MCF 10A (cell line): ENCODE measurements around the gene TMSB15B. TPM values are rescaled to one million over a fixed set of nuclear protein-coding genes. Genes with fewer than 3 reads are reported as not detected.
"Not testable (repeated sequence)": the region's sequence is repeated elsewhere in the genome, so short reads cannot be mapped to it uniquely, and the experiment has no call there.

ENCODE experiments used
- BruUV-seq: library from RNA; stranded (reverse); fragments of 400-500 nt; replicated peaks from 2 replicates; lab custom pipeline; 2021; lab: Mats Ljungman, UMichigan
- CTCF ChIA-PET: fragments of 300-600 bp; sonication (Branson Sonifier 250); formaldehyde crosslinking; extraction: SDS; loops from one replicate; lab custom pipeline; 2021; ENCODE audit warnings: antibody characterized with exemption, inconsistent platforms; lab: Yijun Ruan, JAX
- POLR2A ChIA-PET: fragments of 300-600, 350-650 bp; sonication (Branson Sonifier 250); formaldehyde crosslinking; extraction: SDS; loops from one replicate; lab custom pipeline; 2020; ENCODE audit warnings: antibody characterized with exemption, inconsistent platforms; lab: Yijun Ruan, JAX
- DNase-seq: peaks from one replicate; pipeline ENCODE4 v3.0.0-alpha.2; 2018; ENCODE audit not compliant: unreplicated experiment
- H3K27ac Mint-ChIP-seq: one replicate; pipeline ENCODE4 v1.8.0; 2022; ENCODE audit warnings: mild to moderate bottlenecking, low read depth, mixed read lengths; ENCODE audit not compliant: unreplicated experiment
- H3K27me3 Mint-ChIP-seq: one replicate; pipeline ENCODE4 v1.8.0; 2022; ENCODE audit warnings: mixed read lengths; ENCODE audit not compliant: insufficient read depth, unreplicated experiment
- H3K36me3 Mint-ChIP-seq: one replicate; pipeline ENCODE4 v1.8.0; 2022; ENCODE audit warnings: mild to moderate bottlenecking, moderate library complexity, mixed read lengths; ENCODE audit not compliant: insufficient read depth, unreplicated experiment
- H3K4me1 Mint-ChIP-seq: one replicate; pipeline ENCODE4 v1.8.0; 2022; ENCODE audit warnings: mixed read lengths; ENCODE audit not compliant: insufficient read depth, unreplicated experiment
- H3K4me3 Mint-ChIP-seq: one replicate; pipeline ENCODE4 v1.8.0; 2022; ENCODE audit warnings: mild to moderate bottlenecking, moderate library complexity, mixed read lengths; ENCODE audit not compliant: unreplicated experiment
- H3K9me3 Mint-ChIP-seq: one replicate; pipeline ENCODE4 v1.8.0; 2022; ENCODE audit warnings: mixed read lengths; ENCODE audit not compliant: unreplicated experiment
- intact Hi-C: fragments of 100-400 bp; cut with micrococcal nuclease; formaldehyde crosslinking; loops from 2 replicates; pipeline ENCODE4 v1.14.1; 2022
- total RNA-seq: library from RNA; stranded (reverse); gene quantifications from 2 replicates; pipeline ENCODE4 v1.2.3, GENCODE V29; 2022
- TF ChIP-seq, protein P1 (sequence below): fragments of 200-600 bp; IDR thresholded peaks from one replicate; pipeline ENCODE4 v1.8.0; 2022; ENCODE audit warnings: antibody characterized with exemption, mild to moderate bottlenecking; ENCODE audit not compliant: unreplicated experiment

The TMSB15B gene
- total RNA-seq, 1 experiment from 2014 or later: 2.1 TPM

DNA sequence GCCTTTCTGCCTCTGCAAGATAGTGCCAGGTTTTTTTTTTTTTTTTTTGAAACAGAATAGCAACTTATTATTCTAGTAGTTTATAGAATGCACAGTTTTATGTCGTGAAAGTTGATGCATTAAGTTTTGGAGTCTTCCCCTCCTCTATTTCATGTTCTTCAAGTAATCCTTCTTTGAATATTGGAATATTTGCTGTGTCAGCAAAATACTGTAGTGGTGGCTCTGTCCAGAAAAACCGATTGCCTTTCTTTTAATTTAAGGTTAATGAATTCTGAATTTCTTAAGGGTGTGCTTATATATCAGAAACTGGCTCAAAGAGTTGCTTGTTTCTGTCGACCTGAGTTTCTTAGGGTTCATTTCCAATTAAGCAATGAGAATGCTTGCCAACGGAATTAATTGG lies 34.8 kb upstream of the TMSB15B start:
- TF ChIP-seq, protein P1, sequence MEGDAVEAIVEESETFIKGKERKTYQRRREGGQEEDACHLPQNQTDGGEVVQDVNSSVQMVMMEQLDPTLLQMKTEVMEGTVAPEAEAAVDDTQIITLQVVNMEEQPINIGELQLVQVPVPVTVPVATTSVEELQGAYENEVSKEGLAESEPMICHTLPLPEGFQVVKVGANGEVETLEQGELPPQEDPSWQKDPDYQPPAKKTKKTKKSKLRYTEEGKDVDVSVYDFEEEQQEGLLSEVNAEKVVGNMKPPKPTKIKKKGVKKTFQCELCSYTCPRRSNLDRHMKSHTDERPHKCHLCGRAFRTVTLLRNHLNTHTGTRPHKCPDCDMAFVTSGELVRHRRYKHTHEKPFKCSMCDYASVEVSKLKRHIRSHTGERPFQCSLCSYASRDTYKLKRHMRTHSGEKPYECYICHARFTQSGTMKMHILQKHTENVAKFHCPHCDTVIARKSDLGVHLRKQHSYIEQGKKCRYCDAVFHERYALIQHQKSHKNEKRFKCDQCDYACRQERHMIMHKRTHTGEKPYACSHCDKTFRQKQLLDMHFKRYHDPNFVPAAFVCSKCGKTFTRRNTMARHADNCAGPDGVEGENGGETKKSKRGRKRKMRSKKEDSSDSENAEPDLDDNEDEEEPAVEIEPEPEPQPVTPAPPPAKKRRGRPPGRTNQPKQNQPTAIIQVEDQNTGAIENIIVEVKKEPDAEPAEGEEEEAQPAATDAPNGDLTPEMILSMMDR: no peak
- CTCF ChIA-PET: no interaction called here
- Mint-ChIP-seq H3K27ac (no peak overlapping the region), H3K36me3 (no peaks in the 10 kb centered on the region), H3K27me3 (peaks cover 31% of the 10 kb centered on the region), H3K4me1 (no peaks in the 10 kb centered on the region), H3K9me3 (no peaks in the 10 kb centered on the region), H3K4me3 (no peak overlapping the region)
- DNase-seq: no peak
- intact Hi-C loops: no loop called here
- BruUV-seq: no TSS peak
- POLR2A ChIA-PET: no interaction called here

DNA sequence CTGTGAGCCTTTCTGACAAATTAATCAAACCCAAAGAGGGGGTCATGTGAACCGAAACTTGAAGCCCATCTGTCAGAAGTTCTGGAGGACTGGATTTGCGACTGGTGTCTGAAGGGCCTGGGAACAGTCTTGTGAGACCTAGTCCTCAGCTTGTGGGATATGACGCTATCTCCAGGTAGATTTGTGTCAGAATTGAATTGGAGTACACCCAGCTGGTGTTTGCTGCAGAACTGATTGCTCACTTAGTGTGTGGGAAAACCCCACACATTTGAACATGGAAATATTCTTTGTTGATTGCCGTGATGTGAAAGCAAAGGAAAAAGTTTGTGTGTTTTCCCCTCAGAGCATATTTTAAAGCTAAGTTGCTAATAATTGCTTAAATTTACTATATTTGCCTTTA lies 30.3 kb upstream of the TMSB15B start:
- Mint-ChIP-seq H3K4me1 (no peaks in the 10 kb centered on the region), H3K36me3 (no peaks in the 10 kb centered on the region), H3K27me3 (peaks cover 58% of the 10 kb centered on the region), H3K9me3 (no peaks in the 10 kb centered on the region), H3K4me3 (no peak overlapping the region), H3K27ac (no peak overlapping the region)
- TF ChIP-seq, protein P1: no peak
- no TSS peak for BruUV-seq
- intact Hi-C loops: no loop called here
- no peak for DNase-seq
- CTCF ChIA-PET: interaction anchor here (0.6 to 2.3 kb wide), 3 partner anchors 8 to 87 kb away, joined by 3 to 8 read pairs (median 6); no protein-coding TSS in a partner anchor
- POLR2A ChIA-PET: interaction anchor here (1.9 kb wide), 1 partner anchor 13 kb away, joined by 6 read pairs; no protein-coding TSS in a partner anchor

DNA sequence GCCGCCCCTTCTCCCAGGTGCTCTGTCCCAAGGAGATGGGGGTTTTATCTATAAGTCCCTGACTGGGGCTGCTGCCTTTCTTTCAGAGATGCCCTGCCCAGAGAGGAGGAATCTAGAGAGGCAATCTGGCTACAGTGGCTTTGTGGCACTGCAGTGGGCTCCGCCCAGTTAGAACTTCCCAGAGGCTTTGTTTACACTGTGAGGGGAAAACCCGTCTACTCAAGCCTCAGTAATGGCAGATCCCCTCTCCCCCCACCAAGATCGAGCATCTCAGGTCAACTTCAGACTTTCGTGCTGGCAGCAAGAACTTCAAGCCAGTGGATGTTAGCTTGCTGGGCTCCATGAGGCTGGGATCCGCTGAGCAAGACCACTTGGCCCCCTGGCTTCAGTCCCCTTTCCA lies 22.2 kb upstream of the TMSB15B start:
- DNase-seq: not testable (repeated sequence)
- POLR2A ChIA-PET: interaction anchor here (0.6 kb wide), 1 partner anchor 156 kb away, joined by 3 read pairs; no protein-coding TSS in a partner anchor
- CTCF ChIA-PET: interaction anchor here (0.8 to 3.5 kb wide), 7 partner anchors 8 to 114 kb away, joined by 3 to 29 read pairs (median 3); no protein-coding TSS in a partner anchor

DNA sequence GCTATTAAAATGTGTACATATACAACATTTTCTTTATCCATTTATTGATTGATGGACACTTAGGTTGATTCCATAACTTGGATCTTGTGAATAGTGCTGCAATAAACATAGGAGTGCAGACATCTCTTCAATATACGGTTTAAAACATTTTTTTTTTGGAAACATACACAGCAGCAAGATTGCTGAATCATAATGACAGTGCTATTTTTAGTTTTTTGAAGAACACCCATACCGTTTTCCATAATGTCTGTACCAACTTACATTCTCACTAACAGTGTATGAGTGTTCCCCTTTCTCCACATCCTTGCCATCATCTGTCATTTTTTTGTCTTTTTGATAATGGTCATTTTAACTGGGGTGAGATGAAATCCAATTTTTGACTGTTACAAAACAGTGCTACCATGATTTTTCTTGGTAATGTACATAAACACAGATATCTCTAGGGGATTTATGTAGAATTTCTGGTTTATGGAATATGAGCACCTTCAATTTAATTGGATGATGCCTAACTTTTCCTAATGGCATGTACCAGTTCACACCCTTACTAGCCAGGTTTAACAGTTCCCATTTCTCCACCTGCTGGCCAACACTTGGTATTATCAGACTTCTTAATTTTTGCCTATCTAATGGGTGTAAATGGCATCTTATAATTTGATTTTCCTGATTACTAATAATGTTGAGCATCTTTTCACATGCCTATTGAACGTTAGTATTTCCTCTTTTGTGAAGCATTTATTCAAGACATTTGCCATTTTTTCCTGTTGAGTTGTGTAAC lies 21.0 kb upstream of the TMSB15B start:
- ChIA-PET POLR2A (interaction anchor here (0.6 to 1.0 kb wide), 2 partner anchors 92 to 453 kb away, joined by 3 to 5 read pairs; no protein-coding TSS in a partner anchor), CTCF (interaction anchor here (1.0 to 3.5 kb wide), 6 partner anchors 9 to 100 kb away, joined by 3 to 29 read pairs (median 3); no protein-coding TSS in a partner anchor)
- intact Hi-C loops: loop anchor here (2.0 kb wide), 1 partner anchor 23 kb away; no protein-coding TSS in a partner anchor
- Mint-ChIP-seq H3K4me1 (no peaks in the 10 kb centered on the region), H3K27ac (no peak overlapping the region), H3K9me3 (no peaks in the 10 kb centered on the region), H3K36me3 (no peaks in the 10 kb centered on the region), H3K4me3 (no peak overlapping the region), H3K27me3 (peaks cover 51% of the 10 kb centered on the region)
- BruUV-seq: no TSS peak
- TF ChIP-seq, protein P1: peak; percentile 53
- peak; percentile 65 for DNase-seq

More for the DNA sequence above, 22.2 kb upstream of the TMSB15B start:
- H3K36me3 Mint-ChIP-seq, H3K4me3 Mint-ChIP-seq, H3K9me3 Mint-ChIP-seq, H3K4me1 Mint-ChIP-seq, H3K27ac Mint-ChIP-seq, BruUV-seq: not testable (repeated sequence)
- H3K27me3 Mint-ChIP-seq: peaks cover 53% of the 10 kb centered on the region
- intact Hi-C loops: loop anchor here (2.0 kb wide), 1 partner anchor 21 kb away; no protein-coding TSS in a partner anchor
